ENCODE measurements around the gene PPP1R7.

Gene PPP1R7

GRCh38 chr2:241213041-241213440, 62.8 kb downstream of the PPP1R7 start:
- no peak for DNase-seq (ENCODE audit: low read depth)

- no peak for DNase-seq (ENCODE audit: low read depth)
Measured at GRCh38 chr2:241213567-241213966, 63.3 kb downstream of the PPP1R7 start.

- no peak for DNase-seq (ENCODE audit: low read depth)
Measured at GRCh38 chr2:241214209-241214608, 63.9 kb downstream of the PPP1R7 start.

- no peak for DNase-seq (ENCODE audit: low read depth)
Measured at GRCh38 chr2:241214766-241215165, 64.5 kb downstream of the PPP1R7 start.

GRCh38 chr2:241215421-241215820, 65.2 kb downstream of the PPP1R7 start:
- no peak for DNase-seq (ENCODE audit: low read depth)

- DNase-seq (ENCODE audit: low read depth): no peak
Measured at GRCh38 chr2:241216211-241216761, 66.0 kb downstream of the PPP1R7 start.

- DNase-seq (ENCODE audit: low read depth): peak; percentile 53
Measured at GRCh38 chr2:241217320-241218031, 67.2 kb downstream of the PPP1R7 start.

- DNase-seq (ENCODE audit: low read depth): peak; percentile 58
Measured at GRCh38 chr2:241218131-241219029, 68.1 kb downstream of the PPP1R7 start.

- no peak for DNase-seq (ENCODE audit: low read depth)
Measured at GRCh38 chr2:241219030-241219382, 68.7 kb downstream of the PPP1R7 start.

- no peak for DNase-seq (ENCODE audit: low read depth)
Measured at GRCh38 chr2:241219856-241220356, 69.6 kb downstream of the PPP1R7 start.

GRCh38 chr2:241223211-241224017, 73.1 kb downstream of the PPP1R7 start:
- DNase-seq (ENCODE audit: low read depth): no peak

GRCh38 chr2:241224018-241224850, 74.0 kb downstream of the PPP1R7 start:
- no peak for DNase-seq (ENCODE audit: low read depth)

GRCh38 chr2:241224851-241225438, 74.7 kb downstream of the PPP1R7 start:
- no peak for DNase-seq (ENCODE audit: low read depth)

- DNase-seq (ENCODE audit: low read depth): no peak
Measured at GRCh38 chr2:241225545-241225944, 75.3 kb downstream of the PPP1R7 start.

- no peak for DNase-seq (ENCODE audit: low read depth)
Measured at GRCh38 chr2:241225983-241226382, 75.7 kb downstream of the PPP1R7 start.

GRCh38 chr2:241226723-241227572, 76.7 kb downstream of the PPP1R7 start:
- no peak for DNase-seq (ENCODE audit: low read depth)

GRCh38 chr2:241227594-241227993, 77.3 kb downstream of the PPP1R7 start:
- DNase-seq (ENCODE audit: low read depth): no peak

- DNase-seq (ENCODE audit: low read depth): no peak
Measured at GRCh38 chr2:241228081-241228859, 78.0 kb downstream of the PPP1R7 start.

Measured in CMK (cell line).